PC-3 (cell line): ENCODE measurements around the gene TPM3. TPM values are rescaled to one million over a fixed set of nuclear protein-coding genes. Genes with fewer than 3 reads are reported as not detected.

Source experiments
- ATAC-seq: fragments of 200-7000 bp; cut with Tn5 transposase; 2 replicates; pipeline ENCODE4 v1.9.1; 2020; ENCODE audit warnings: mild to moderate bottlenecking, moderate library complexity
- BruUV-seq: library from RNA; stranded (reverse); fragments of 400-500 nt; replicated peaks from 2 replicates; lab custom pipeline; 2021; lab: Mats Ljungman, UMichigan
- CTCF ChIA-PET: fragments of 300-600 bp; sonication (Branson Sonifier 250); formaldehyde crosslinking; loops from one replicate; lab custom pipeline; 2022; ENCODE audit warnings: antibody characterized with exemption; lab: Charles Lee
- POLR2A ChIA-PET: fragments of 300-600 bp; sonication (Branson Sonifier 250); formaldehyde crosslinking; loops from one replicate; lab custom pipeline; 2022; ENCODE audit warnings: antibody characterized with exemption; ENCODE audit not compliant: unreplicated experiment; lab: Charles Lee
- DNase-seq: peaks from one replicate; pipeline ENCODE4 v3.0.0-alpha.2; 2015
- H2AFZ ChIP-seq: fragments of 300-600 bp; sonication (generic); 2 replicates; pipeline ENCODE4 v1.6.0; 2016; ENCODE audit warnings: antibody characterized with exemption, low read length
- H3F3A ChIP-seq: fragments of 300-600 bp; sonication (generic); one replicate; pipeline ENCODE4 v1.6.0; 2017; ENCODE audit warnings: antibody characterized with exemption, low read length, control low read depth, mild to moderate bottlenecking; ENCODE audit not compliant: unreplicated experiment
- H3K27ac ChIP-seq: fragments of 300-600 bp; sonication (generic); 2 replicates; pipeline ENCODE4 v1.5.1; 2016; ENCODE audit warnings: mild to moderate bottlenecking, low read length
- H3K27me3 ChIP-seq: fragments of 300-600 bp; sonication (generic); 2 replicates; pipeline ENCODE4 v1.6.1; 2016; ENCODE audit warnings: low read length, mixed read lengths
- H3K36me3 ChIP-seq: fragments of 300-600 bp; sonication (generic); 2 replicates; pipeline ENCODE4 v1.6.1; 2016; ENCODE audit warnings: low read depth, mixed run types, low read length, mixed read lengths
- H3K4me1 ChIP-seq: fragments of 300-600 bp; sonication (generic); 2 replicates; pipeline ENCODE4 v1.5.1; 2016; ENCODE audit warnings: low read length; ENCODE audit not compliant: insufficient read depth
- H3K4me2 ChIP-seq: fragments of 300-600 bp; sonication (generic); 2 replicates; pipeline ENCODE4 v1.6.0; 2016; ENCODE audit warnings: low read length
- H3K4me3 ChIP-seq: fragments of 300-600 bp; sonication (generic); 2 replicates; pipeline ENCODE4 v1.5.1; 2016; ENCODE audit warnings: mild to moderate bottlenecking, low read length, mixed read lengths
- H3K79me2 ChIP-seq: fragments of 300-600 bp; sonication (generic); 2 replicates; pipeline ENCODE4 v1.6.1; 2017; ENCODE audit warnings: low read length, mixed read lengths
- H3K9ac ChIP-seq: fragments of 300-600 bp; sonication (generic); 2 replicates; pipeline ENCODE4 v1.6.0; 2016; ENCODE audit warnings: mild to moderate bottlenecking, low read length
- H3K9me2 ChIP-seq: fragments of 300-600 bp; sonication (generic); replicated peaks from 2 replicates; pipeline ENCODE4 v1.6.1; 2016; ENCODE audit warnings: mixed run types, low read length, mixed read lengths
- H3K9me3 ChIP-seq: fragments of 300-600 bp; sonication (generic); 2 replicates; pipeline ENCODE4 v1.6.1; 2016; ENCODE audit warnings: low read length, mixed read lengths
- H4K20me1 ChIP-seq: fragments of 300-600 bp; sonication (generic); 2 replicates; pipeline ENCODE4 v1.6.1; 2016; ENCODE audit warnings: low read length, mixed read lengths
- CTCF ChIP-seq: fragments of 300-600 bp; sonication (generic); conservative IDR thresholded peaks from 2 replicates; pipeline ENCODE4 v1.5.1; 2017; ENCODE audit warnings: antibody characterized with exemption, low read depth, mild to moderate bottlenecking, low read length
- EZH2 ChIP-seq: fragments of 300-600 bp; sonication (generic); IDR thresholded peaks from one replicate; pipeline ENCODE4 v1.6.1; 2017; ENCODE audit warnings: antibody characterized with exemption, mild to moderate bottlenecking, low read length; ENCODE audit not compliant: unreplicated experiment
- EZH2phosphoT487 ChIP-seq: fragments of 300-600 bp; sonication (generic); IDR thresholded peaks from 2 replicates; pipeline ENCODE4 v1.6.1; 2018; ENCODE audit warnings: mild to moderate bottlenecking, antibody characterized with exemption, low read length, borderline replicate concordance
- intact Hi-C: fragments of 100-400 bp; cut with micrococcal nuclease; formaldehyde crosslinking; loops from 2 replicates; pipeline ENCODE4 v1.9.0; 2023
- total RNA-seq: library from RNA; depleted of rRNA; stranded (reverse); fragments of >200 nt; gene quantifications from 2 replicates; pipeline ENCODE4 v1.2.3, GENCODE V29; 2014

TPM3 gene
- total RNA-seq, 1 experiment from 2014 or later = 428 TPM

GRCh38 chr1:154199563-154199879 is 7.6 kb upstream of the TPM3 start:
- Histone ChIP-seq H3K9me3 (no peaks in the 10 kb centered on the region), H3F3A (no peaks in the 10 kb centered on the region), H3K4me2 (peak overlapping the region; percentile 58), H3K27ac (no peak overlapping the region), H3K27me3 (no peaks in the 10 kb centered on the region), H4K20me1 (no peaks in the 10 kb centered on the region), H3K4me1 (peaks cover 10% of the 10 kb centered on the region; the same call in 1 of the 2 replicates), H3K9me2 (no peaks in the 10 kb centered on the region), H3K4me3 (peak overlapping the region; percentile 29; the same call in 1 of the 2 replicates), H3K36me3 (no peaks in the 10 kb centered on the region), H2AFZ (peak overlapping the region; percentile 61), H3K9ac (no peak overlapping the region), H3K79me2 (no peaks in the 10 kb centered on the region)
- BruUV-seq = no TSS peak
- ATAC-seq (peak; percentile 87), DNase-seq (no peak)
- ChIA-PET POLR2A (interaction anchor here (0.7 kb wide), 1 partner anchor 21 kb away, joined by 3 read pairs; the partner anchor contains the start of gene UBAP2L), CTCF (interaction anchor here (0.5 to 1.6 kb wide), 8 partner anchors 14 to 282 kb away, joined by 4 to 16 read pairs (median 6); partner anchors contain the start of genes HAX1 and UBAP2L)
- intact Hi-C loops = loop anchor here (1.0 kb wide), 3 partner anchors 21 to 136 kb away; partner anchors contain the start of genes HAX1 and UBAP2L
- TF ChIP-seq EZH2phosphoT487 (no peak), CTCF (no peak), EZH2 (no peak)

- H3K36me3 ChIP-seq = no peaks in the 10 kb centered on the region
- intact Hi-C loops = loop anchor here (1.0 kb wide), 3 partner anchors 21 to 136 kb away; partner anchors contain the start of genes HAX1 and UBAP2L
- TF ChIP-seq EZH2 (no peak), CTCF (peak; percentile 84), EZH2phosphoT487 (no peak)
- H3K27me3 ChIP-seq = peaks cover 5% of the 10 kb centered on the region; the same call in 1 of the 2 replicates
- H3K79me2 ChIP-seq = no peaks in the 10 kb centered on the region
- CTCF ChIA-PET = interaction anchor here (0.5 to 1.6 kb wide), 8 partner anchors 14 to 136 kb away, joined by 4 to 16 read pairs (median 6); partner anchors contain the start of genes HAX1 and UBAP2L
- POLR2A ChIA-PET = interaction anchor here (0.7 kb wide), 1 partner anchor 21 kb away, joined by 3 read pairs; the partner anchor contains the start of gene UBAP2L
- no peaks in the 10 kb centered on the region for H3F3A ChIP-seq
- no peak overlapping the region for H3K27ac ChIP-seq
- ATAC-seq (peak; percentile 84), DNase-seq (peak; percentile 84)
- peak overlapping the region; percentile 29; the same call in 1 of the 2 replicates for H3K4me3 ChIP-seq
- H3K4me2 ChIP-seq = peak overlapping the region; percentile 58
- H3K4me1 ChIP-seq = peaks cover 10% of the 10 kb centered on the region; the same call in 1 of the 2 replicates
- no peaks in the 10 kb centered on the region for H3K9me3 ChIP-seq
- no peak overlapping the region for H3K9ac ChIP-seq
- peak overlapping the region; percentile 61 for H2AFZ ChIP-seq
- no peaks in the 10 kb centered on the region for H4K20me1 ChIP-seq
- no peaks in the 10 kb centered on the region for H3K9me2 ChIP-seq
- BruUV-seq = no TSS peak
Measured at GRCh38 chr1:154198756-154199562, 7.1 kb upstream of the TPM3 start.
